HG02623 (cell line): ENCODE results near the gene D2HGDH.
"Not testable (repeated sequence)": the region's sequence is repeated elsewhere in the genome, so short reads cannot be mapped to it uniquely, and the experiment has no call there.

Experiments
- ATAC-seq: cut with Tn5 transposase; IDR thresholded peaks from one replicate; pipeline ENCODE4 v1.9.1; 2021; ENCODE audit warnings: moderate library complexity; ENCODE audit not compliant: unreplicated experiment

D2HGDH gene

DNA sequence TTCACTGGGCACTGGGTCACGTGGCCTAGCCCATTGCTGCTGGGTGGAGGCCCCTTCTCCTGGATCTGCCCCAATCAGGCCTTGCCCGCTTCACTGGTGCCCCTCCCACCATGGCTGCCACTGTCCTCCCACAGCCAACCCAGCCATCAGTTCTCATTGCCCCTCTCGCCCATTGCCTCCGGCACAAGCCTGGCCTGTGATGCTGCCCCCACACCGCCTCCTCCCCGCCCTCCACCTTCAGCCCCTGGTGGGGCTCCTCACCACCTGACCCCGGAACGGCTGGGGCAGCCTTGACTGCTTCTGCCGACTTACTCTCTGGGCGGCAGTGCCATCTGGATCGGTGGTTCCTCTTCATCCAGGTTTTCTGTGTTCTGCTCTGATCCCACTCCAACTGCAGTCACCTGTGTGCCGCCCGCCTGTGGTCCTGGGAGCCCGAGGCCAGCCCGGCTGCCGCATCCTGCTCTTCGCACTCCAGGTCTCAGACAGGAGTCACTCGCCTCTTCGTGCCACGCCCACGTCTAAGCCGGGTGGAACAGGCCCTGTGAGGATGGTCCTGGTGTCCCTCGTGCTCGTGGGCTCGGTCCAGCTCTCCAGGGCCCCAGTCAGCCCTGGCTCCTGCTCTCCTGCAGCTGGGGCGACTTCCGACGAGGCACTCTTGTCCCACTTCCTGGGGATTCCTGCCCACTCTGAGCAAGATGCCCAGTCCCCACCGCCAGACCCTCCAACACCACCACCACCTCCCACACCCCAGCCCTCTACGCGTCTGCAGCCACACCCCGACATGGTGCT lies 14.2 kb downstream of the D2HGDH start:
- ATAC-seq = no peak

DNA sequence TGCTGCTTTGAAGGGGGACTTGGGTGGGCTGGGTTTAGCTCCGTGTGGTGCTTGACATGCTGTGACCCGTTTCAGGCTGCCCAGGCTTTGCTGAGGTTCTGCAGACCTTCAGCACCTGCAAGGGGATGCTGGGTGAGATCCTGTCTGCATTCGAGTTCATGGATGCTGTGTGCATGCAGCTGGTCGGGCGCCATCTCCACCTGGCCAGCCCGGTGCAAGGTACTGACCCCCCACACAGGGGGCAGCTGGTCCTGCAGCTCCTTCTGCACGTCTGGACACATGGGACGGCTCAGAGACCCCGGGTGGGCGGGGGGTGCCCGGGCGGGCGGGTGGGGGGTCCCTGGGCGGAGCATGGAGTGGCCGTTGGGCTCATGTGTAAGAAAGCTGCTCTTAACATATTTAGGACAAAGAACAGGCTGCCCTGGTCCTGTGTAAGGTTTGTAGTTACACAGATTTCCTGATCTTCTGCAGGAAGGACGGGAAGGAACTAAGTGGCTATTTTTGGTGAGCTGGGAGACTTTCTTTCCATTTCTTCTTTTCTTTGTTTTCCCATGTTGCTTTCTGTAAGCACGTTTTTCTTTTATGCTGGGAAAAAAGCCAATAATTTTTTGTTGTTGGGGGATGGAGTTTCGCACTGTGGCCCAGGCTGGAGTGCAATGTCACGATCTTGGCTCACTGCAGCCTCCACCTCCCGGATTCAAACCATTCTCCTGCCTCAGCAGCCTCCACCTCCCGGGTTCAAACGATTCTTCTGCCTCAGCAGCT lies 15.8 kb downstream of the D2HGDH start:
- no peak for ATAC-seq

DNA sequence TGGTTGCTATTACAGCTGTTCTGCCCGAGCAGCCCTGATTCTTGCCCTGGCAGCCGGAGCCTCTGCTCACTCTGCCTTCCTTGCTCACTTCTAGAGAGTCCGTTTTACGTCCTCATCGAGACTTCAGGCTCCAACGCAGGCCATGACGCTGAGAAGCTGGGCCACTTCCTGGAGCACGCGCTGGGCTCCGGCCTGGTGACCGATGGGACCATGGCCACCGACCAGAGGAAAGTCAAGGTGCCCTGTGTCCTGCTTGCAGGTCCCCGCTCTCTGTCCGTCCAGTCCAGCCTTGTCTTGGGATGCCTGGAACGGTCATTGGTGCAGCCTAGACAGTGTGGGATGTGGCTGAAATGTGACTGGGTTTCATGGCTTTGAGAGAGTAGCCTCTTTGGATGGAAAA lies 16.7 kb downstream of the D2HGDH start:
- ATAC-seq = no peak

DNA sequence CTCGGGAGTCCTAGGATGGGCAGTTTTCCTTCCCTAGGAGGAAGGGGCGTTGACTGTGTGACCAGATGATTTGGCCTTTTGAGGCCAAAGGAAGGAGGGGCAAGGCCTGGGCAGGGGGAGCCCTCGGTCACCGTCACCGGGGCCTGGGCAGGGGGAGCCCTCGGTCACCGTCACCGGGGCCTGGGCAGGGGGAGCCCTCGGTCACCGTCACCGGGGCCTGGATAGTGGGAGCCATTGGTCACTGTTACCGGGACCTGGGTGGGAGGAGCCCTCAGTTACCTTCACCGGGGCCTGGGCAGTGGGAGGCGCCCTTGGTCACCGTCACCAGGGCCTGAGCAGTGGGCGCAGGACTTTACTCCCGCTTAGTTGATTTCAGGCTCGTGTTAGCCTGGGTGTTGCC lies 17.3 kb downstream of the D2HGDH start:
- ATAC-seq = no peak

DNA sequence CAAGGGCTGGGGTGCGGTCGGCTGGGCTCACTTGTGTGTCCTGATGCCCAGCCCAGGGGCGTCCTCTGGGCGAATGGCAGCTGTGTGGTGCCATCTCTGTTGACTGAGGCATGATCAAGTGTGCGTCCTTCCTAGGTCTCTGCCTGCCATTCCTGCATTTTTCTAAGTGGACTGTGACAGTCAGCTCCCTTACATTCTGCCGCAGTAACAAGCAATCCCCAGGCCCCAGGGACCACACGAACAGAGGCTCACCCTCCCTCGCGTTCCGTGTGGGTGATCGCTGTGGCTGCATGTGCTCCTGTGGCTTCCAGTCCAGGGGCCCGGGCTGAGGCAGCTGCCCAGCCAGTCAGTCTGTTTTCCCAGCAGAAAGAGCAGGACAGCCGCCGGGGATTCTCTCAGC lies 17.8 kb downstream of the D2HGDH start:
- ATAC-seq = no peak

DNA sequence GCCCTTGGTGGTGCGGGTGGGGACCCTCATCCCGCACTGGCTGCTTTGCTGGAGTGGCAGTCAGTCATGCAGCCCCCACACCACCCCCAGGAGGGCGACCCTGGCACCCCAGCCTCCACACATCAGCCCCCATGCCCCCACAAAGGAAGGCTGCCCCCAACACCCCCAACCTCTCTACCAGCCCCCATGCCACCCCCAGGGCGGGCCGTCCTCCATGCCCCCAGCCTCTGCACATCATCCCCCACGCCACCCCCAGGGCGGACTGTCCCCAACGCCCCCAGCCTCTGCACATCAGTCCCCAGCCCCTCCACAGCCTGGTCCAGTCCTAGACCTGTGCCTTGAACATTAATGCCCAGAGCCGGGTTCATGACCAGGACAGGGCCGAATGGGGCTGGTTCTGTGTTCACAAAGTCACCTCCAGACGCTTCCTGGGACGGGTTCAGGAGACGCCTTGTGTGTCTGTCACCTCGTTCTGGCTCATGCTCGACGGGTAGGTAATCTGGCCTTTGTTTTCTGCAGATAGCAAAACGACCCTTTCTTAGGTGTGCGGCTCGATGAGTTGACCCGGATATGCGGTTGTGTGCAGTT lies 18.4 kb downstream of the D2HGDH start:
- ATAC-seq = no peak

DNA sequence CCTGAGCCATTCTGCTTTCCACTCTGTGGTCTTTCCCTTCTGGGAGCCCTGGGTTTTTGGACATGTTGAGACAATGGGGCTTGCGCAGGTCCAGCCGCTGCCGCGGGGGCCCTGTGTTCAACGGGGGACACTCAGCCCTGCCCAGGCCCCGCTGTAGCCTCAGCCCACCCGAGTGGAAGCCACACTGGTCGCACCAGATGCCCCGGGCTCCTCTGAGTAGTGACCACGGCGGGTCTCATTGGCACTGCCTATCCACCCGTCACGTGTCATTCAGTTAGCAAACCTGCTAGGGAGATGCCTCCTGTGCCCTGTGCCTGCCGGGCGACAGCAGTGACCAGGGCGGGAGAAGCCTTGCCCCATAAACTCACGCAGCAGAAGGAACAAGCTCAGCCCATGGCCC lies 19.1 kb downstream of the D2HGDH start:
- ATAC-seq = no peak

DNA sequence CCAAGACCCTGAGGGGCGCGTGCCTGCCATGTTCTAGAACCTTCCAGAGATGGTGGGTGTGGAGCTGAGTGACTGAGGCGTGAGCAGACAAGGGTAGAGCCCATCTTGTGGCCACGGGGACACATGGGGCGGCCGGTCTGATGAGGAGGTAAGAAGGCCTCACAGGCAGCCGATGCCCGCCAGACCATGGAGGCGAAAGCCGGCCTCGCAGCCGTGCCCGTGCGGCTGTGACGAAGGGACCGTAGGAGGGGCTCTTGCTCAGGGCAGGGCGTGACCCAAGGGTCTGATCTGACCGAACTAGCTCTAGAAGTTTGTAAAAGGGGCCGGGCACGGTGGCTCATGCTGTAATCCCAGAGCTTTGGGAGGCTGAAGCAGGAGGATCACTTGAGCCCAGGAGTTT lies 19.6 kb downstream of the D2HGDH start:
- ATAC-seq = no peak

DNA sequence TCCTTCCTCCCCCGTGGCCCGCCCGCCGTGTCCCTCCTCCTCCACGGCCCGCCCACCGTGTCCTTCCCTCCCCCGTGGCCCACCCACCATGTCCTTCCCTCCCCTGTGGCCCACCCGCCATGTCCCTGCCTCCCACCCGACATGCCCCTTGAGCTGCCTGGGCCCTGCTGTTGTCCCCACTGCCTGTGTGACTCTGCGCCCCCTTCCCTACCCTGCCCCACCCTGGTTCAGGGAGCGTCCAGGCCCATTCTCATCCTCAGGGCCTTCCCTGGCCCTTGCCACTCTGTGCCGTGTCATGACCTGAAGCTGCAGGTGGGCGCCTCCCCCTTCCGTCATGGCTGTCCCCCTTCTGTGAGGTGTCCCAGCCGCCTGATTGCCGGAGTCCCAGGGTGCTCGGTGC lies 20.7 kb downstream of the D2HGDH start:
- no peak for ATAC-seq

DNA sequence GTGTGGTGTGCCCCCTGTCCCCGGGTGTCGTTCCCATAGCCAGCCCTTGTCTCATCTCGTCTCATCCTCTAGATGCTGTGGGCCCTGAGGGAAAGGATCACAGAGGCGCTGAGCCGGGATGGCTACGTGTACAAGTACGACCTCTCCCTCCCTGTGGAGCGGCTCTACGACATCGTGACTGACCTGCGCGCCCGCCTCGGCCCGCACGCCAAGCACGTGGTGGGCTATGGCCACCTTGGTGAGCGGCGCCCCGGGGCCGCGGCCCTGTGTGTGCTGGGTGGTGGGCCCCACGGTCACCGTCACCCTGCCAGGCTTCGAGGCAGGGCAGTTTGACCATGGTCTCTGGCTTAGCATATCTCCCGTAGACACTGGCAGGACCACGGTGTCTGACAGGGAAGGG lies 21.3 kb downstream of the D2HGDH start:
- no peak for ATAC-seq

DNA sequence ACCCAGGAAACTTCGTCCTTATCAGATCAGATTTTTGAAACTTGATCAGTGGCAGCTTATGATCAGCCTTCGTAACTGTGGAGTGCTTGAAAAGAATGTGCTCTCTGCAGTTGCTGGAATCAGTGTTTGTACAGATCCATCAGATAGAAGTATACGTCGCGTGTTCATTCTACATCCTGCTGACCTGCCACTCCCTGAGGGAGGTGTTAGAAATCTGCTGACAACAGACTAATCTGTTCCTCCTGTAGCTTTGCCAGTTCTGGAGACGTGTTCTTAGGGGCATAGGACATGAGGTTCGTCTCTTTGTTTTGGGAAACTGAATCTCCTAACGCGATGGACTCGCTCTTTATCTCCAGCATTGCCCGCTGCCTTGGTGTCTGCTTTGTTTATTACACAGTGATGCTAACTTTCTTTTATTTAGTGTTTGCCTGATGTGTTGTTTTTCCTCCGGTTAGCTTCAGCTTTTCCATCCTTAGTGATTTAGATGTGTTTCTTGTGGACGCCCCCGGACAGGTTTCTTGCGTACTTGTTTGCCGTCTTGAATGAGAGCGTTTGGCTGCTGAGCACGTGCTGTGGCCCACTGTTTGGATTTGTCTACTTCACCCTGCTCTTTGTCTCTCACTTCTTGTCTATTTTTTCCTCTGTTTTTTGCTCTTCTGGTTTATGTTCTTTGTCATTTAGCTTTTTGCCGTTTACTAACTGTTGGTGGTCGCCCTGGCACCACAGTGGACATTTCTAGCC lies 24.8 kb downstream of the D2HGDH start:
- no peak for ATAC-seq

DNA sequence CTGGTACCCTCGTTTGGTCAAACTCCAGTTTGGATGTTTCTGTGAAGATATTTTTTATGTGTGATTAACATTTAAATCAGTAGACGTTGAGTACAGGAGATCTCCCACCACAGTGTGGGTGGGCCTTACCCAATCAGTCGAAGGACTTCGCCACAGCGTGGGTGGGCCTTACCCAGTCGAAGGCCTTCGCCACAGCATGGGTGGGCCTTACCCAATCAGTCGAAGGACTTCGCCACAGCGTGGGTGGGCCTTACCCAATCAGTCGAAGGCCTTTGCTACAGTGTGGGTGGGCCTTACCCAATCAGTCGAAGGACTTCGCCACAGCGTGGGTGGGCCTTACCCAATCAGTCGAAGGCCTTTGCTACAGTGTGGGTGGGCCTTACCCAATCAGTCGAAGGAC lies 25.5 kb downstream of the D2HGDH start:
- ATAC-seq = not testable (repeated sequence)

DNA sequence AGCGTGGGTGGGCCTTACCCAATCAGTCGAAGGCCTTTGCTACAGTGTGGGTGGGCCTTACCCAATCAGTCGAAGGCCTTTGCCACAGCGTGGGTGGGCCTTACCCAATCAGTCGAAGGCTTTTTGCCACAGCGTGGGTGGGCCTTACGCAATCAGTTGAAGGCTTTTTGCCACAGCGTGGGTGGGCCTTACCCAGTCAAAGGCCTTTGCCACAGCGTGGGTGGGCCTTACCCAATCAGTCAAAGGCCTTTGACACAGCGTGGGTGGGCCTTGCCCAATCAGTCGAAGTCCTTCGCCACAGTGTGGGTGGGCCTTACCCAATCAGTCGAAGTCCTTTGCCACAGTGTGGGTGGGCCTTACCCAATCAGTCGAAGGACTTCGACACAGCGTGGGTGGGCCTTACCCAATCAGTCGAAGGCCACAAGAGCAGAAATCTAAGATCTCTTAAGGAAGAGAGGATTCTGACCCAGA lies 25.9 kb downstream of the D2HGDH start:
- no peak for ATAC-seq

DNA sequence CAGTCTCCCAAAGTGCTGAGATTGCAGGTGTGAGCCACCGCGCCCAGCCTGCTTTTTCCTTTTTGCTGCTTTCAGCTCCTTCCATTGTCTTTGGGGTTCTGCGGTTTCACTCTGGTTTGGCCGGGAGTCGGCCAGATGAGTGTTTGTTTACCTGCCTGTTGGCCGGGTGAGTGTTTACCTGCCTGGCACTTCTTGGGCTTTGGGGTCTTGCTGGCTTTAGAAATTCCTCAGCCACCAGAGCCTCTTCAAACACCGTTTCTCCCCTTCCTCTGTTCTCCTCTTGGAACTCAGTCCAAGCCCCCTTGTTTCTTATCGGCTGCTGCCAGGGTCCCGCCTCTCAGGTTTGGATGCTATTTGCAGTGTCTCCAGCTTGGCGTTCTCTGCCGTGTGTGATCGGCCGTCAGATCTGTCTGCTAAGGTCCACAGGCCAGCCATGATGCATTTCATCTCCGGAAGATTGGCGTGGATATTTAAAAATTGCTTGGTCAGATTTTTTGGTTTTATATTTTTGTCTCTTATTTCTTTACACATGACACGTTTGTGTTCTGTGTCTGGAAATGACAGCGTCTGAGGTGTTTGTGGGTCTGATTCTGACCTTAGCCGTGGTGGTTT lies 28.0 kb downstream of the D2HGDH start:
- ATAC-seq = no peak

DNA sequence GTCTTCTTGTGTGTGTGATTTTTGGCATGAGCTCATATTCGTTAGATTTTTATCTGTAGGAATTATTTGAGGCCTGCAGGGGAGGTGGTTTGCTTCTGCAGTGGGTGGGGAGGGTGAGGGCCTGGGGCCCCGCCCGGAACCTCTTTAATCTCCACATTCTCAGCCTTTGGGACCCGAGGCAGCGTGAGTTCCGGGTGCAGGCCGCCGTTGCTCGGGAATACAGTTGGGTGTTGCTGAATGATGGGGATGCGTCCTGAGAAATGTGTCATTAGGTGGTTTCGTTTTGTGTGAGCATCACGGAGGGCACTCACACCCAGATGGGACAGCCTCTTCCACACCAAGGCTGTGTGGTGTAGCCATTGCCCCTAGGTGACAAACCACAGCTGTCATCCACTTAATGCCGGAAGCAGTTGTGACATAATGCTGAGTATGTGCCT lies 28.5 kb downstream of the D2HGDH start:
- ATAC-seq = no peak

DNA sequence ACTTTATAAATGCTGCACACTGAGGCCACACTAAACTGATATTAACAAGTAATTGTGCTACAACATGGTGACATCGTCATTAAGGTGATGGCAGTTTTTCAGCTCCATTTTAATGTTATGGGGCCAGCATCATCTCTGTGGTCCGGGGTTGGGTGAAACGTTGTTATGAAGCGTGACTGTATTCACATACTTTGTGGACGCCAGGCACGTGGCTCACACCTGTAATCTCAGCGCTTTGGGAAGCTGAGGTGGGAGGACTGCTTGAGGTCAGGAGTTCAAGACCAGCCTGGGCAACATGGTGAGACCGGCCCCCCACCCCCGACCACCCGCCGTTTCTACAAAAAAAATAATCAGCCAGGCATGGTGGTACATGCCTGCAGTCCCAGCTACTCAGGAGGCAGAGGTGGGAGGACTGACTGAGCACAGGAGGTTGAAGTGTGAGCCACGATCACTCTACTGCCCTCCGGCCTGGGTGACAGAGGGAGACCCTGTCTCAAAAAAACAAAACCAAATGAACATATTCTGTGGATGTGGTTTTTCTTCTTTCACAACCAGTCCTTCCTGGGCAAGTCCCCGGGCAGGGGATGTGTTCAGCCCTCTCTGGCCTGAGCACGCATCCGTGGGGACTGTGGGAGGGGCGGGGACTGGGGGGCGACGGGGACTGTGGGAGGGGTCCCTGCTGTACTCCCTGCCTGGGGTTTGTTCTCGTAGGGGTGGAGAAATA lies 29.3 kb downstream of the D2HGDH start:
- ATAC-seq = no peak

DNA sequence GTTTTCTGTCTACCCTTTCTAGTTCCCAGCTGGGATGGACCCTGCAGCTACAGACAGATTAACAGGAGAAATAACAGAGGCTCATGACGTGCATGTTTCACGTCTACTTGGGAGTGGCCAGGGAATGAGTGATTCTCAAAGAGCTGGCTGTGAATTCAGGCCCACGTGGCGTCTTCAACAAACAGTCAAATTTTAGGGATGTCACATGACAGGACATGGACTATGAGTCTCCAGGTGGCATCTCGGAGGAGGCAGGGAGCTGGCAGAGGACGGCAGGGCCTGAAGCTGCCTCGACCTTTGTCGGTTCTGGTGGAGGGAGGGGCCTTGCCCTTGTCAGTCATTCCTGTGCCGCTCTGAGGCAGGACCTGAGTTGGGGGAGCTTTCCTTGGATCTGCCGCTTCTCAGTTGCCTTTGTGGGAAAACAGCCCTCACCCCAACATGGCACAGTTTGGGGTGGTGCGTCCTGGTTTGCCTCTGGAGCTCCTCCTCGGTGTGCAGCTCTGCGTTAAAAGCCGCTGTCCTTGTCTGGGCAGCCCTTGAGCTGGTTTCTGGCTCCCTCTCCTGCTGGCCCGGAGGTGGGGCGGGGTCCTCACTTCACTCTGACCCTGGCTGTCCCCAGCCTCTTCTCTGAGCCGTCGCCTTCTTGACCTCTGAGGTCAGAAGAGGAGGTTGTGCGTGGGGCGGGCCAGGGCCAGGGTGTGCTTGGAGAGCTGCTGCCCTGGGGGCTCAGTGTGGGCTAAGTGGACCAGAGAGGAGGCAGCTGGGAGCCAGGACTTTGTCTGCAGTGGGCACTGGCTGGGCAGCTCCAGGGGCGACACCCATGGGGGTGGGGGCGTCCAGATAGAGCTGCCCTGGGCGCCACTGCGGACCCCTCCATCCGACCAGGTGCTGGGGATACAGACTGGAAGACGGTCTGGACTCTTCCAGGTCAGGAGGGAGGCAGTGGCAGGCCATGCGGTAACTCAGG lies 30.1 kb downstream of the D2HGDH start:
- ATAC-seq = no peak

DNA sequence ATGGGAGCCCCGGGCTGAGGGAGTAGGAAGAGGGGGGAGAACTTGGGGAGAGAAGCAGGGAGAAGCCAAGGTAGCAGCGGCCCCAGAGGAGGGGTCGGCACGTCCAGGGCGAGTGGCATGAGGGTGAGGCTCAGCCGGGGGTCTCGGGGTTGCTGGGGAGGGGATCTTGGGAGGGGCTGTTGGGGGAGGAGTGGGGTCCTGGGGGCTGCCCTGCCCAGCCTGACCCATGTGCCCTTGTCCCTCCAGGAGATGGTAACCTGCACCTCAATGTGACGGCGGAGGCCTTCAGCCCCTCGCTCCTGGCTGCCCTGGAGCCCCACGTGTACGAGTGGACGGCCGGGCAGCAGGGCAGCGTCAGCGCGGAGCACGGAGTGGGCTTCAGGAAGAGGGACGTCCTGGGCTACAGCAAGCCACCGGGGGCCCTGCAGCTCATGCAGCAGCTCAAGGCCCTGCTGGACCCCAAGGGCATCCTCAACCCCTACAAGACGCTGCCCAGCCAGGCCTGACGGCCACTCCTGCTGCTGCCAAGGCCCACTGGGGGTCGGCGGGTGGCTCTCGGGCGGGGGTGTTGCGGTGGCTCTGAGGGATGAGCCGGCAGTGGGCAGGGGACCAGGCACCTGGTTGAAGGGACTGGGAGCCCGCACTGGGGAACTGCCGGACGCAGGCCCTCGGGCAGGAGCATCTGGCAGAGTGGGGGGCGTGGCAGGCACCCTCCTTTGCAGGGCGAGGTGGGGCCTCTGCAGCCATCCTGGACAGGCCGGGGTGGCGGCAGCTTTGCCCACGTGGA lies 33.2 kb downstream of the D2HGDH start:
- ATAC-seq = no peak
